Esophagus squamous epithelium (tissue), 5 donors: ENCODE data around the gene KLHL5. TPM values are rescaled to one million over a fixed set of nuclear protein-coding genes. Genes with fewer than 3 reads are reported as not detected.

Source experiments
- DNase-seq: peaks from one replicate; lab custom pipeline; 2025; lab: John Stamatoyannopoulos, UW
- H3K27ac ChIP-seq, 4 donors: fragments of 200-600 bp; sonication (generic); one replicate each; pipeline ENCODE4 v1.5.1; 2016 to 2019; ENCODE audit warnings: mild to moderate bottlenecking in 1 of 4
- H3K27me3 ChIP-seq, 4 donors: fragments of 200-600 bp; sonication (generic); 1 replicate in 3 of 4; 2 replicates in 1 of 4; pipeline versions ENCODE4 v1.5.1 to v1.6.0; 2017 to 2021; ENCODE audit warnings: antibody characterized with exemption in 1 of 4
- H3K36me3 ChIP-seq, 3 donors: fragments of 200-600 bp; sonication (generic); one replicate each; pipeline ENCODE4 v1.5.1; 2016 to 2019
- H3K4me1 ChIP-seq, 3 donors: fragments of 200-600 bp; sonication (generic); one replicate each; pipeline ENCODE4 v1.5.1; 2017 to 2019
- H3K4me3 ChIP-seq, 4 donors: fragments of 200-600 bp; sonication (generic); 1 replicate in 3 of 4; 2 replicates in 1 of 4; pipeline ENCODE4 v1.5.1; 2016 to 2019; ENCODE audit warnings: mild to moderate bottlenecking in 2 of 4, moderate library complexity in 1 of 4
- H3K9me3 ChIP-seq, 3 donors: fragments of 200-600 bp; sonication (generic); one replicate each; pipeline ENCODE4 v1.5.1; 2016 to 2019
- POLR2A ChIP-seq, 4 donors: fragments of 450-650 bp; IDR thresholded peaks; one replicate each; pipeline ENCODE4 v1.6.1; 2017; ENCODE audit warnings: antibody characterized with exemption in 4 of 4, mild to moderate bottlenecking in 4 of 4, moderate library complexity in 3 of 4
- WGBS, 2 donors: methylation state at CpG; one replicate each; pipeline ENCODE4 v1.1.5; 2018; 5-methylcytosine and 5-hydroxymethylcytosine counted together
- intact Hi-C: fragments of 100-400 bp; cut with DNase I; formaldehyde crosslinking; loops from one replicate; pipeline ENCODE4 v1.15.0; 2022
- total RNA-seq, 4 donors: library from RNA; depleted of rRNA; stranded (reverse); fragments of >200 nt; gene quantifications; one replicate each; pipeline ENCODE4 v1.1.0, GENCODE V29; 2016
- TF ChIP-seq, protein P1 (sequence below), 6 experiments: fragments of 450-650 bp in 4 of 6; fragments of 200-600 bp in 2 of 6; sonication (generic) in 2 of 6; IDR thresholded peaks; one replicate each; pipeline ENCODE4 v1.5.1; 2016 to 2019; ENCODE audit warnings: antibody characterized with exemption in 6 of 6, mild to moderate bottlenecking in 4 of 6, moderate library complexity in 4 of 6
- donor health status: DM: yes; HTN: yes; CAD: no.

The KLHL5 gene
- total RNA-seq, 4 donors from 2014 or later, result 4.6 to 47.3 (median 18.9) TPM

DNA sequence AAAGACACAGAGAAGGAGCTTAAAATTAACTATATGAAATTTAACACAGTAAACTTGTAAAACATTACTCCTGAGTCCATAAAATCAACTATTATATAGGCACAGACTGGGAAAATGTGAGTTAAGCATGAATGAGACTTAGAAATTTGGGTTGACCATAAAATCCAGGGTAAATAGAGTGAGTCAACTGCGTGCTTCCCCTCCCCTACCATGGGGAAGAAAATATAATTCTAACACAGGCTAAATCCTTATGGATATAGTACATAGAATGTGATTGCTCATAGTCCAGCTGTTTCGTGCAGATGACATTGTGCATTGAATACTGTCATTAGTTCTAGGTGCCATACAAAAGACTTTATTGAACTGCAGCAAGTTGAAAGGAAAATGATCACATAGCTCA lies 42.2 kb downstream of the KLHL5 start:
- 92 to 93% methylated on average over 2 of the region's 2 CpGs for WGBS, 2 donors
- intact Hi-C loops, result no loop called here
- Histone ChIP-seq H3K27ac (no peak overlapping the region), H3K27me3 (no peaks in the 10 kb centered on the region), H3K36me3 (peaks cover 0 to 48% (median 0%) of the 10 kb centered on the region in 3 donors), H3K4me3 (no peak overlapping the region), H3K4me1 (no peaks in the 10 kb centered on the region), H3K9me3 (no peaks in the 10 kb centered on the region)
- no peak for DNase-seq
- TF ChIP-seq, protein P1, sequence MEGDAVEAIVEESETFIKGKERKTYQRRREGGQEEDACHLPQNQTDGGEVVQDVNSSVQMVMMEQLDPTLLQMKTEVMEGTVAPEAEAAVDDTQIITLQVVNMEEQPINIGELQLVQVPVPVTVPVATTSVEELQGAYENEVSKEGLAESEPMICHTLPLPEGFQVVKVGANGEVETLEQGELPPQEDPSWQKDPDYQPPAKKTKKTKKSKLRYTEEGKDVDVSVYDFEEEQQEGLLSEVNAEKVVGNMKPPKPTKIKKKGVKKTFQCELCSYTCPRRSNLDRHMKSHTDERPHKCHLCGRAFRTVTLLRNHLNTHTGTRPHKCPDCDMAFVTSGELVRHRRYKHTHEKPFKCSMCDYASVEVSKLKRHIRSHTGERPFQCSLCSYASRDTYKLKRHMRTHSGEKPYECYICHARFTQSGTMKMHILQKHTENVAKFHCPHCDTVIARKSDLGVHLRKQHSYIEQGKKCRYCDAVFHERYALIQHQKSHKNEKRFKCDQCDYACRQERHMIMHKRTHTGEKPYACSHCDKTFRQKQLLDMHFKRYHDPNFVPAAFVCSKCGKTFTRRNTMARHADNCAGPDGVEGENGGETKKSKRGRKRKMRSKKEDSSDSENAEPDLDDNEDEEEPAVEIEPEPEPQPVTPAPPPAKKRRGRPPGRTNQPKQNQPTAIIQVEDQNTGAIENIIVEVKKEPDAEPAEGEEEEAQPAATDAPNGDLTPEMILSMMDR (IDR thresholded peaks at IDR 0.05), result no peak
- TF ChIP-seq POLR2A (IDR thresholded peaks at IDR 0.05), result no peak

DNA sequence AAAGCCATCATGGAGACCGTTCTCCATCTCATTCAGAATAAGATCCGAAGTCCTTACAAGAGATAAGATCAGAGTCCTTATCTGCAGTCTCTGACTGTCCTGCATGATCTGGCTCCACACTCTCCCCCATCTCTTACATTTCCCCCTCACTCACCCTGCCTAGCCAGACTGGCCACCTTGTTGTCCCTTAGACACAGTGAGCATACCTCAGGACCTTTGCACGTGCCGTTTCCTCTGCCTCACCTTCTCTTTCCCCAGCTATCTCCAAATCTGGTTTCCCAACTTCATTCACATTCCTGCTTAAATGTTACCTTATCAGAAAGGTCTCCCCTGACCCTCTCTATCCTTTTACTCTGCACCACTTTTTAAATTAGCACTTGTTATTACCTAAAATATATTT lies 44.0 kb downstream of the KLHL5 start:
- no peaks in the 10 kb centered on the region for H3K4me1 ChIP-seq
- DNase-seq, result no peak
- H3K4me3 ChIP-seq, result no peak overlapping the region
- TF ChIP-seq, protein P1 (IDR thresholded peaks at IDR 0.05), result no peak
- no peak for TF ChIP-seq POLR2A (IDR thresholded peaks at IDR 0.05)
- H3K27me3 ChIP-seq, result no peaks in the 10 kb centered on the region
- intact Hi-C loops, result no loop called here
- 95 to 99% methylated on average over 4 of the region's 4 CpGs for WGBS, 2 donors
- no peaks in the 10 kb centered on the region for H3K9me3 ChIP-seq
- H3K36me3 ChIP-seq, result peaks cover 0 to 53% (median 0%) of the 10 kb centered on the region in 3 donors
- no peak overlapping the region for H3K27ac ChIP-seq

DNA sequence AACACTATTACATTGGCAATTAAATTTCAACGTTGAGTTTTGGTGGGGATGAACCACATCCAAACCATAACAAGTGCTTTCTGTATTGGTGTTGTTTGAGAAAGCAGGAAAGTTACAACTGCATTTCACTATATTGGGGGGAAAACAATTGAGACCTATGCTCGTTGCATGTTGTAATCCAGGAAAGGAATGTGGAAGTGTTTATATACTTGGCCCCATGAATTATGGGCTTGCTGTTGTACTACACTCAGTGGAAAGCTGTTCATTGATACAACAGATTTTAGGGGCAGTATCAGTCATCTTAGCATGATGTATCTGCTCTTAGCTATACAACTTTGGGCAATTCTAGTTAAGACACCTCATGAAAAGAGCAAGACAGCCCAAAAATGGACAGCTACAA lies 52.4 kb downstream of the KLHL5 start:
- no peaks in the 10 kb centered on the region for H3K27me3 ChIP-seq
- DNase-seq, result no peak
- H3K9me3 ChIP-seq, result no peaks in the 10 kb centered on the region
- no peaks in the 10 kb centered on the region for H3K4me1 ChIP-seq
- 71 to 89% methylated on average over 2 of the region's 2 CpGs for WGBS, 2 donors
- H3K4me3 ChIP-seq, result no peak overlapping the region
- TF ChIP-seq POLR2A (IDR thresholded peaks at IDR 0.05), result no peak
- TF ChIP-seq, protein P1 (IDR thresholded peaks at IDR 0.05), result no peak
- intact Hi-C loops, result no loop called here
- peaks cover 0 to 55% (median 4%) of the 10 kb centered on the region in 3 donors for H3K36me3 ChIP-seq
- no peak overlapping the region for H3K27ac ChIP-seq

DNA sequence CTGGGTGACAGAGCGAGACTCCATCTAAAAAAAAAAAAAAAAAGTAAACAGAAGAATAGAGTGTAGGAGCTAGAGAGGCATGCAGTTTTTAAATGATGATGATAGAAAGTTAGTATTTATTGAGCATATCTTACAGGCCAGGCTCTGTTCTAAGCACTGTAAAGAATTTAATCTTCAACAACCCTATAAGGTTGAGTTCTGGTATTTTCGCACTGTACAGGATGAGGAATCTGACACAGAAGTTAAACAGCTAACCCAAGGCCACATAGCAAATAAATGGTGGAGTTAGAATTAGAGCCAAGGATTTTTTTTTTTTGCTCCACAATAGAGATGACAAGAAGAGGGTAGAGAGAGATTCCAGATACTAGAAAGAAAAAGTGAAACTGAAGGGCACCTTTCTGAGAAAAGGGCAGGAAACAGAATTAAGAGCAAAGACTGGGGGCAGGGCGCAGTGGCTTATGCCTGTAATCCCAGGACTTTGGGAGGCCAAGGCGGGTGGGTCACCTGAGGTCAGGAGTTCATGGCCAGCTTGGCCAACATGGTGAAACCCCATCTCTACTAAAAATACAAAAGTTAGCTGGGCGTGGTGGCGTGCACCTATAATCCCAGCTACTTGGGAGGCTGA lies 56.1 kb downstream of the KLHL5 start:
- Histone ChIP-seq H3K27me3 (no peaks in the 10 kb centered on the region), H3K27ac (no peak overlapping the region), H3K4me3 (no peak overlapping the region), H3K36me3 (peaks cover 0 to 53% (median 3%) of the 10 kb centered on the region in 3 donors), H3K4me1 (no peaks in the 10 kb centered on the region), H3K9me3 (no peaks in the 10 kb centered on the region)
- TF ChIP-seq, protein P1 (IDR thresholded peaks at IDR 0.05), result no peak
- no peak for TF ChIP-seq POLR2A (IDR thresholded peaks at IDR 0.05)
- no peak for DNase-seq
- intact Hi-C loops, result no loop called here
- WGBS, 2 donors, result 88 to 94% methylated on average over 6 of the region's 6 CpGs

DNA sequence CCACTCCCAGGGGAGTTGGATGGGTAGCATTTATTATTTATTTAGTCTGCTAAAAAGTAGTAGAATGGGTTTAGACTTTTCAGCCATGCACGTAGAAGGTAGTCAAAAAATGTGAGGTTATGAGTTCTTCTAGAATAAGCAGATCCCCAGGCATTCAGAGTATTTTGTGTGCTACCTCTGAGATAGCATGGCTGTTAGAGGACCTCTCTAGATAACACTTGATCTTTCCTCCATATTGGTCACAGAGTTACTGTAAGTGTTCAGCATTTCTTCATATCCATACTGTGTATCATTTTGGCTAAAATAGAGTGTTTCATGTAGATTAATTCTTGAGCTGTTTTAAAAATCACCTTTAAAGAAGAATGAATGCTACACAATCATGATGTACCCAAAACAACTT lies 58.4 kb downstream of the KLHL5 start:
- intact Hi-C loops, result no loop called here
- no peaks in the 10 kb centered on the region for H3K9me3 ChIP-seq

More for the DNA sequence above, 58.4 kb downstream of the KLHL5 start:
- 92 to 100% methylated on average over 1 of the region's 1 CpG for WGBS, 2 donors
- no peaks in the 10 kb centered on the region for H3K4me1 ChIP-seq
- TF ChIP-seq POLR2A (IDR thresholded peaks at IDR 0.05), result no peak
- TF ChIP-seq, protein P1 (IDR thresholded peaks at IDR 0.05), result no peak
- DNase-seq, result no peak
- H3K4me3 ChIP-seq, result no peak overlapping the region
- H3K27me3 ChIP-seq, result no peaks in the 10 kb centered on the region
- peaks cover 0 to 31% (median 0%) of the 10 kb centered on the region in 3 donors for H3K36me3 ChIP-seq
- no peak overlapping the region for H3K27ac ChIP-seq
